HS-27A (cell line): ENCODE measurements around the gene CHFR.
"Not testable (repeated sequence)": the region's sequence is repeated elsewhere in the genome, so short reads cannot be mapped to it uniquely, and the experiment has no call there.

Source experiments
- DNase-seq: peaks from one replicate; pipeline ENCODE4 v3.0.0-alpha.2; 2012; ENCODE audit warnings: low read depth, missing footprints

The CHFR gene

GRCh38 chr12:132807295-132808092 is 79.9 kb downstream of the CHFR start:
- DNase-seq: no peak

- no peak for DNase-seq
Observed at GRCh38 chr12:132806857-132807256, 80.5 kb downstream of the CHFR start.

- DNase-seq: no peak
Observed at GRCh38 chr12:132804426-132804861, 83.0 kb downstream of the CHFR start.

GRCh38 chr12:132803888-132804287 is 83.5 kb downstream of the CHFR start:
- DNase-seq: no peak

- no peak for DNase-seq
Observed at GRCh38 chr12:132803125-132803524, 84.3 kb downstream of the CHFR start.

- DNase-seq: no peak
Observed at GRCh38 chr12:132801741-132802140, 85.7 kb downstream of the CHFR start.

GRCh38 chr12:132798836-132799235 is 88.6 kb downstream of the CHFR start:
- DNase-seq: no peak

GRCh38 chr12:132797820-132798570 is 89.4 kb downstream of the CHFR start:
- DNase-seq: no peak

GRCh38 chr12:132795847-132796246 is 91.6 kb downstream of the CHFR start:
- DNase-seq: no peak

- not testable (repeated sequence) for DNase-seq
Observed at GRCh38 chr12:132791940-132792339, 95.5 kb downstream of the CHFR start.

GRCh38 chr12:132789099-132789471 is 98.3 kb downstream of the CHFR start:
- DNase-seq: no peak

- DNase-seq: no peak
Observed at GRCh38 chr12:132788375-132789098, 98.9 kb downstream of the CHFR start.

- DNase-seq: no peak
Observed at GRCh38 chr12:132787877-132788276, 99.5 kb downstream of the CHFR start.

- DNase-seq: no peak
Observed at GRCh38 chr12:132786192-132786591, 101.2 kb downstream of the CHFR start.

- no peak for DNase-seq
Observed at GRCh38 chr12:132784580-132784979, 102.8 kb downstream of the CHFR start.

GRCh38 chr12:132783917-132784531 is 103.4 kb downstream of the CHFR start:
- DNase-seq: no peak
